GM21423 (cell line): Measurements from ENCODE around the gene STING1.

Experiments used
- ATAC-seq: cut with Tn5 transposase; IDR thresholded peaks from one replicate; pipeline ENCODE4 v1.9.1; 2021; ENCODE audit warnings: mild to moderate bottlenecking, moderate library complexity; ENCODE audit not compliant: unreplicated experiment

STING1 gene

GRCh38 chr5:139468421-139468931, 14.1 kb downstream of the STING1 start:
- ATAC-seq = no peak

- no peak for ATAC-seq
Measured at GRCh38 chr5:139462586-139463276, 19.8 kb downstream of the STING1 start, which contains the start of gene ECSCR. Gene ECSCR (minus strand): TSS chr5:139462743. CDS start chr5:139462670, 73 bp downstream.

- ATAC-seq = no peak
Measured at GRCh38 chr5:139461698-139462097, 20.9 kb downstream of the STING1 start.

- no peak for ATAC-seq
Measured at GRCh38 chr5:139461176-139461575, 21.4 kb downstream of the STING1 start.

- ATAC-seq = no peak
Measured at GRCh38 chr5:139460455-139460854, 22.1 kb downstream of the STING1 start.

GRCh38 chr5:139459451-139459934, 23.1 kb downstream of the STING1 start:
- ATAC-seq = no peak

- ATAC-seq = peak; percentile 69
Measured at GRCh38 chr5:139458580-139459407, 23.8 kb downstream of the STING1 start.

- ATAC-seq = peak; percentile 28
Measured at GRCh38 chr5:139457653-139458306, 24.8 kb downstream of the STING1 start.

GRCh38 chr5:139457241-139457640, 25.3 kb downstream of the STING1 start:
- no peak for ATAC-seq

- ATAC-seq = no peak
Measured at GRCh38 chr5:139456776-139457175, 25.8 kb downstream of the STING1 start.

- ATAC-seq = no peak
Measured at GRCh38 chr5:139454568-139455290, 27.8 kb downstream of the STING1 start.

- no peak for ATAC-seq
Measured at GRCh38 chr5:139453683-139454567, 28.6 kb downstream of the STING1 start.

- ATAC-seq = no peak
Measured at GRCh38 chr5:139451878-139452660, 30.5 kb downstream of the STING1 start.

GRCh38 chr5:139451176-139451575, 31.4 kb downstream of the STING1 start:
- ATAC-seq = no peak

GRCh38 chr5:139446956-139447779, 35.4 kb downstream of the STING1 start:
- ATAC-seq = peak; percentile 44

- ATAC-seq = no peak
Measured at GRCh38 chr5:139445325-139446170, 37.0 kb downstream of the STING1 start.
